Measurements from ENCODE around the gene RNF213. TPM values are rescaled to one million over a fixed set of nuclear protein-coding genes. Genes with fewer than 3 reads are reported as not detected.
"Not testable (repeated sequence)": the region's sequence is repeated elsewhere in the genome, so short reads cannot be mapped to it uniquely, and the experiment has no call there.

The RNF213 gene
- polyA plus RNA-seq, 1 donor = 31.0 TPM

DNA sequence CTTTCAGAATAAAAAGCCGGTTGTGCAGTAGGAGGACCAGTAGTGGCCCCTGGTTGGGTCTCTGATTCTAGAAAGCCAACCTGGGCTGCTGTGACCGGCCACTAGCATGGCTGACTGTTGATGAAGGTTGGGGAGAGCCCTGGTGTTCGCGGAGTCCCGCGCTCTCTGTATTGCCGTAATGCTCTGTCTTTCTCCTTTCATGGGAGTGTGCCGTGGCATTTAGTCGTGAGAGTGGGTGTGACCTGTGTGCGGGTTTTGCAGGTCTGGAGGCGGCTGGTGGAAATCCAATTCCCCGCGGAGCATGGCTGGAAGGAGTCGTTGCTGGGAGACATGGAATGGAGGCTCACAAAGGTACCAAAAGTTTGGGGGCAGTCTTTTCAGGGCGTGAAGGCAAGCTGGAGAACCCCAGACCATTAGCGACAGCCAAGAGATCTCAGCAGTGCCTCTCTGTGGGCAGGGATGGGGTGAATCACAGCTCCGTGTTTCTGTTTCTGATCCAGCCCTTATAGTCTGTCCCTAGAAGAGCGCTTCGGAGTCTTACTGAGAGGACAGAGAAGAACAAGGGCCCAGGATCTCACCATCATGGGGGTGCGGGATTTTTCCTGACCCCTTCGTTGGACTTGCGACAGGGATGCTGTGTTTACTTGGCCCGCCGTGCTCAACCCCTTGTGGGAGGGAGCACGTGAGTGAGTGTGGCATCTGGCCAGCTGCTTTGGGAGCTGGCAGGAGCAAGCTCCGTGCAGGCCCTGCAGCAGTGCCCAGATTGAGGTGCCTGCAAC, 56.5 kb downstream of the RNF213 start:
- DNase-seq (ENCODE audit: low read depth) = no peak

DNA sequence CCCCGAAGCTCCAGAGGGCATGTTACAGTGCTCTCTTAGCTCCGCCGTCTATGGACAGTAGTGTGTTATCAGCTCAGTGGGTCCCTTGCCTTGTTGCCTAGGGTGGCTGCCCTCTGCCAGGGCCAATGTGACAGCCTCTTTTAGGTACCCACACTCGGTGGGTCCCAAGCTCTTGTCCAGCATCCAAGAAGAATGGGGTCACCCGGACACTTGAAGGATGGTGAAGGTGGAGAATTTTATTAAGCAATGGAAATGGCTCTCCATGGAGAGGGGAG, 57.0 kb downstream of the RNF213 start:
- no peak for DNase-seq (ENCODE audit: low read depth)

DNA sequence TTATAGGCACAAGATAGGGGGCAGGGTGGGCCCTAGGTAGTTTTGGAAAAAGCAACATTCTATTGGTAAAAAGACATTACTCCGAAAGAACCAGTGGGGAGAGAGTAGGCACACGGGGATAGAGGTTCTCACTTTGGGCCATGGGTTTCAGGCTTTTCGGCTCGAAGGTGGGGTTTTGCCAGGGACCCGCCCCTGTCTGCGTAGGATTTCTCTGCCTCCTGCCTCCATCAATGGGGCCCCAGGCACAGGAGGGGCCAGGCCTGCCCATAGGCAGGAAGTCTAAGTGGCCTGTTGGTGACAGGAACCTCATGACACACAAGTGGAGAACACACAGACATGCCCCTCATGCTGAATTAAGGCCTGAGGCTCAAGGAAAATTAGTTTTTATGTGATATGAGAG, 57.5 kb downstream of the RNF213 start:
- no peak for DNase-seq (ENCODE audit: low read depth)

DNA sequence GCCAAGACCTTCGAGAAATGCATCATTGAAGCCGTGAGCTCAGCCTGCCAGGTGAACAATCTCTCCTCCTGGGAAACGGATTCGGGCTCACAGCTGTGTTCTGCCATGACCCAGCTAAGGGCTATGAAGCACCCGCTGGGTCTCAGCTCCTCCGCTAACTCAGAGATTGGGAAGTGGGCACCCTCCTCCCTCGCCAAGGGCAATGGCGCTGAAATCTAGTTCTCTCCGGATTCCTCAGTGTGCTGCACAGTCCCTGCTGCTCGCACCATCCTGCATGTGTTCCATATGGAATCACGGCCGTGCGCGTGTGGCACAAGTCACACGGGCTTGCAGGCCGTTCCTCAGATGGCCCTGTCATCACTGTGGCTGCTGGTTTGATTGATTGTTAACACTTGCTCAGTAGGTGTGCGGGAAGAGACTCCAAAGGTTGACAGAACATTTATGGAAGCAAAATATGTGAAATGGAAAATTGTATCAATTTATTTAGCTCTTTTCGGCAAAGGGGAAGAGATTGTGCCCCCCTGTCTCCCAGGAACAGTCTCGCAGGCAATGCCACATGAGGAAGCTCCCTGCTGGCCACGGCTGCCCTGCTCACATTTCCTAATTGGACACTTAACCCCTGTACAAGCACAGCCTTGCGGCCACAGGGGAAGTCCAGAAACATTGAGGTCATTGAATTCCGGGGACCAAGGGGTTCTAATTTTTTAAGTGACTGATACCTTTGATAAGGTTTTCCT, 58.8 kb downstream of the RNF213 start:
- no peak for DNase-seq (ENCODE audit: low read depth)

DNA sequence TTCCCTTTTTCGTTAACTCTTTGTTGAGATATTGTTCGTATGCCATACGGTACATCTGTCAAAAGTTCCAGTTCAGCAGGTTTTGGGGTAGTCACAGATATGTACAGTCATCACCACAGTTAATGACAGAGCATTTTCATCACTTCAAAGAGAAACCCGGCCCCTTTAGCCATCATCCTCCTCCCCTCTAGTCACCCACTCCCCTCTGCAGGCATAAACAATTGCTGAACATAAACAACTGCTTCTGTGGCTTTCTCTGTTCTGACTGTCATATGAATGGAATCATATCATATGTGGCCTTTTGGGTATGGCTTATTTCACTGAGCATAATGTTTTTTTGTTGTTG, 59.3 kb downstream of the RNF213 start:
- no peak for DNase-seq (ENCODE audit: low read depth)

DNA sequence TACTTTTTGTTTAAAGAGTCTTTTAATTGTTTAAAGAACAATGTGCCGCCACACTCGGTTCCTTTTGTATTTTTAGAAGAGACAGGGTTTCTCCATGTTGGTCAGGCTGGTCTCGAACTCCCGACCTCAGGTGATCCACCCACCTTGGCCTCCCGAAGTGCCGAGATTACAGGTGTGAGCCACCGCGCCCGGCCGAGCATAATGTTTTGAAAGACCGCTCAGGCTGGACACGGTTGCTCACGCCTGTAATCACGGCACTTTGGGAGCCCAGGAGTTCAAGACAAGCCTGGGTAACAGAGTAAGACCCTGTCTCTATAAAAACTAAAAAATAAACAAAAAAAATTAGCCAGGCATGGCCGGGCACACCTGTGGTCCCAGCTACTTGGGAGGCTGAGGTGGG, 59.8 kb downstream of the RNF213 start:
- no peak for DNase-seq (ENCODE audit: low read depth)

DNA sequence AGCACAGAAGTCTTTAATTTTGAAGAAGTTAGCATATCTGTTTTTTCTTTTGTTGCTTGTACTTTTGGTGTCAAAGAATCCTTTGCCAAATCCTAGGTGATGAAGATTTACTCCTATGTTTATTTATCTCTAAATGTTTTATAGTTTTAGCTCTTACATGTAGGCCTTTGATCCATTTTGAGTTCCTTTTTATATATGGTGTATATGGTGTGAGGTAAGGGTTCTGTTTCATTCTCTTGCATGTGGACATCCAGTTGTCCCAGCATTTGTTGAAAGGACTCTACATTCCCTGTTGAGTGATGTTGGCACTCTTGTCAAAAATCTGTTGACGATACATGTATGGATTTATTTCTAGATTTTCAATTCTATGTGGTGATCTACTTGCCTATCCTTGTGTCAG, 62.2 kb downstream of the RNF213 start:
- no peak for DNase-seq (ENCODE audit: low read depth)

DNA sequence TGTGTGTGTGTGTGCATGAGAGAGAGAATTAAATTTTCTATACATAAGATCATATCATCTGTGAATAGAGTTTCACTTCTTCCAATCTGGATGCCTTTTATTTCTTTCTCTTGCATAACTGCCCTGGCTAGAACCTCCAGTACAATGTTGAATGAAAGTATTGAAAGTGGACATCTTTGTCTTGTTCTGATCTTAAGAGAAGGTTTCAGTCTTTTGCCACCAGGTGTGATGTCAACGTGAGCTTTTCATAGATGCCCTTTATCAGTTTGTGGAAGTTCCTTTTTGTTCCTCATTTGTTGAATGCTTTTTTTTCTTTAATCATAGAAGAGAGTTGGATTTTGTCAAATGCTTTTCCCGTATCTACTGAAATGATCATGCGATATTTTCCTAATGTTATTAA, 63.3 kb downstream of the RNF213 start:
- no peak for DNase-seq (ENCODE audit: low read depth)

DNA sequence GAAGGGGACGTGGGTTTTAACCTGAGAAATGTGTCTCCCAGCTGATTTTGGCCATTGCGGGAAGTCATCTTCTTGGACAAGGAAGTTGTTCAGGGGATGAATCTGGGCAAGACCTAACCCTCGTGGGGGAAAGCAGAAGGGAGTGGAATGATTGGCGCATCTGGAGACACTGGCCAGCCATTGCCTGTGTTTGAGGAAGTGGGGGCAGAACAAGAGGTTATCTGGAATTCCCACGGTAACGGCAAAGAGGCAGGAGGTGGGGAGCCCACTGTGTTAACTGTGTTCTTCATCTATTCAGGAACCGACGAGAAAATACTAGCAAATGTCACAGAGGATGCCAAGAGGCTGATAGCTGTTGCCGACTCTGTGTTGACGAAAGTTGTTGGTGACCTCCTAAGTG, 66.9 kb downstream of the RNF213 start:
- DNase-seq (ENCODE audit: low read depth) = no peak

DNA sequence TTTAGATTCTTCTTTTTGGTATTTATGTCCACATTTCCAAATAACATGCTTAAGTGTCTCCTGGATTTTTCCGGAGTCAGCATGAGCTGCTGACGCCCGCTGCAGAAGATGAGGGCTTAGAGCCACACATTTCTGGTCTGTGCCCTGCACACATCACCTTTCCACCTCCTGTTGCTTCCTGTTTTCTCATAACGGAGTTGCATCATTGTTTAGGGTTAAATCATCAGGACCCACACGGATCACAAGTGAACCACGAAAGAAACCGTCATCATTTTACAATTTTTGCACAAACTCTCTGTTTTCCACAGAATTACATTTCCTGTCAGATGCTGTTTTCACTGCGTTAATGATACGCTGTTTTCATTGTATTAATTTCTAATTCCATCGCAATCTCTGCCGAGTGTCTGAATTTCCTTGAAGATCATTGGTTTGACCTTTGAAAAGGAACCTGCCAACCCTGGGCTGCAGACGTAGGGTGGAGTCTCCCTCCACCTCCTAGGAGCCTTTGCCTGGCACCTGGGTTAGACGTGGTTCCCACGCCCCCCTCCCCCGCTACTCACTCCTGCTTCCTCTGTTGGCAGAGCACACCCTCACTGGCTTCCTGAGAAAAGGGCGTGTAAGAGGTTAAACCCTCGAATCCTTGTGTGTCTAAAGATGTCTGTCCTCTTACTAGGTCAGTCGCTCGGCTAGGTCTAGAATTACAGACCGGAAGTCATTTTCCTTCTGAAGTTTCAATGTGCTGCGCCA, 68.2 kb downstream of the RNF213 start:
- DNase-seq (ENCODE audit: low read depth) = no peak

DNA sequence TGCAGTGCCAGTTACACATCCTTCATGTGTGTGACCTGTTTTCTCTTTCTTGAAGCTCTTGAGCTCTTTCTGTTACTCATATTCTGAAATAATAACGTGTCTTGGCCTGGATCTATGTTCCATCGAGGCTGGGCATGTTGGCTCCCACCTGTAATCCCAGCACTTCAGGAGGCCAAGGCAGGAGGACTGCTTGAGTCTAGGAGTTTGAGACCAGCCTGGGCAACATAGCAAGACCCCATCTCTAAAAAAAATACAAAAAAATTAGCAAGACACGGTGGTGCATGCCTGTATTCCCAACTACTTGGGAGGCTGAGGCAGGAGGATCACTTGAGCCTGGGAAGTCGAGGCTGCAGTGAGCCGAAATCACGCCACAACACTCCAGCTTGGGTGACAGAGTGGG, 68.8 kb downstream of the RNF213 start:
- DNase-seq (ENCODE audit: low read depth) = not testable (repeated sequence)

DNA sequence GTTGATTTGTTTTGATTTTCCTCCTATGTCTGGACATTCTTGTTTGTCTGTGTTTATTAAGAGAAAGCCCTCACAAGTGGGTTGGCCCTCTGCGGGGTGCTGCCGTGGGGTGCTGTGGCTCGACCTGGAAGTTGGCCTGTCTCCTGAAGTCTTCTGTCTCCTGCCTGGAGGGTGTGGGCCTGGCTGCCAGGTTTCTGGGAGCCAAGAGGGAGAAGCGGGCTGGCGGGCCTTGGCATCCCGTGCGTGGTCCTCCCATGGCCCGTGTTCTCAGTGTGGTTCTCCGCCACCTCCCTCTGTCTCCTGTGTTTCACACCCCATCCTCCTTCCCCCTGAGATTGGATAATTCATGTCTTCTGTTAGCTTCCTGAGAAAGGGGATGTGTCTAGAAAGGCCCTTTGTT, 69.6 kb downstream of the RNF213 start:
- no peak for DNase-seq (ENCODE audit: low read depth)

DNA sequence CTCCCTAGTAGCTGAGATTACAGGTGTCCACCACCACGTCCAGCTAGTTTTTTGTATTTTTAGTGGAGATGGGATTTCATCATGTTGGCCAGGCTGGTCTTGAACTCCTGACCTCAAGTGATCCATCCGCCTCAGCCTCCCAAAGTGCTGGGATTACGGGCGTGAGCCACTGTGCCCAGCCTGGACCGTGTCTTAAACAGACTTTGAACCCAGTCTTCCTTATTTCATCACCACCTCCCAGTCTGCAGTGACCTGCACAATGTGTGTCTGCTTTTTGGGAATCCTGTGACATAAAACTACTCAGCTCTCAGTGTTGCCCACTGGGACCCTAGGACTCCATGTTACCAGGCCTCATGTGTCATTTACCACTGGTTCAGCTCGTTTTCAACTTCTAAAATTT, 70.3 kb downstream of the RNF213 start:
- DNase-seq (ENCODE audit: low read depth) = not testable (repeated sequence)

DNA sequence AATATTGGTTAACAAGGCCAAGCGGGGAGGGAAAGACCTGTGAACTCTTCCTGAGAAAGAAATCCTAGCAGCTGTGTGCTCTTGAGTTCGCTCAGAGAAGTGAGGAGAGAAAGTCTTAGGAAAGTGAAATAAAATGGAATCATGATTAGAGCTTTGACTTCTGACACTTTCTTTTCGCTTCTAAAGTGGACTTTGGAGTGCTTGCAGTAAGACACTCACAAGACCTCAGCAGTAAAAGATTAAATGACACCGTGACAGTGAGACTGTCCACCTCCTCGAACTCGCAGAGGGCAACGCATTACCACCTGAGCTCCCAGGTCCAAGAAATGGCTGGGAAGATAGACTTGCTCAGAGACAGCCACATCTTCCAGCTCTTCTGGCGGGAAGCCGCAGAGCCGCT, 71.2 kb downstream of the RNF213 start:
- no peak for DNase-seq (ENCODE audit: low read depth)

DNA sequence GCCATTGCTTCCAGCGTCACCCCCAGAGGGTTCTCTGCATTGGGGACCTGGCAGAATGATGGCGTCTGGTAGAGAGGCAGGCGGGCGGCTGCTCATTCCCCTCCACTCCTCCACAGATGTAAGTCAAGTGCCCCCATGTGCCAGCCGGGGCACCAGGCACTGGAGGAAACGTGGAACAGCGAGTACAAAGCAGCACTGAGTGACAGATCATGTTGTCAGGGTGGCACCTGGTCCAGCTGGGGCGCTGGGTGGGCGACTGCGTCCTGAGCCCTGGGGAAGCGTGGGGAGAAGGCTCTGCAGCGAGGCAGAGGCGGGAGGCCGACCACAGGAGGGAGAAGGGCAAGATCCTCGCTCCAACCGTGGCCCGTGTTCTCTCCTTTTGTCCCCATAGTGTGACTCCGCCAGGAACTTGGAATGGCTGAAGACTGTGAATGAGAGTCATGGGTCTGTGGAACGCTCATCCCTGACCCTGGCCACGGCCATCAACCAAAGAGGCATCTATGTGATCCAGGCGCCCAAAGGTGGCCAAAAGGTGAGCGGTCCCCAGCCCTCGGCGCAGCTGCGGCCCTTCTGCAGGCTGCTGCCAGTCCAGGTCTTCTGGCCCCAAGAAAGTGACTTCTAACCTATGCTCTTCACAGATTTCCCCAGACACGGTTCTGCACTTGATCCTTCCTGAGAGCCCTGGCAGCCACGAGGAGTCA, 76.7 kb downstream of the RNF213 start:
- DNase-seq (ENCODE audit: low read depth) = no peak

DNA sequence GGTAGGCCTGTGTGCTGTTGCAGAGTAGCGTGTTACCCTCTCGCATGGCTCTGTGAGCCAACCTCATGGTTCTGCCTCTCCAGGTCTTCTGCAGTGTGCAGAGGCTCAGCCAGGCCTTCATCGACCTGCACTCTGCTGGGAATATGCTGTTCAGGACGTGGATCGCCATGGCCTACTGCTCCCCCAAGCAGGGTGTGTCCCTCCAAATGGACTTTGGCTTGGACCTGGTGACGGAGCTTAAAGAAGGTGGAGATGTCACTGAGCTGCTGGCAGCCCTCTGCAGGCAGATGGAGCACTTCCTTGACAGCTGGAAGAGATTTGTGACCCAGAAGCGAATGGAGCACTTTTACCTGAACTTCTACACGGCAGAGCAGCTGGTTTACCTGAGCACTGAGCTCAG, 78.5 kb downstream of the RNF213 start:
- DNase-seq (ENCODE audit: low read depth) = no peak

DNA sequence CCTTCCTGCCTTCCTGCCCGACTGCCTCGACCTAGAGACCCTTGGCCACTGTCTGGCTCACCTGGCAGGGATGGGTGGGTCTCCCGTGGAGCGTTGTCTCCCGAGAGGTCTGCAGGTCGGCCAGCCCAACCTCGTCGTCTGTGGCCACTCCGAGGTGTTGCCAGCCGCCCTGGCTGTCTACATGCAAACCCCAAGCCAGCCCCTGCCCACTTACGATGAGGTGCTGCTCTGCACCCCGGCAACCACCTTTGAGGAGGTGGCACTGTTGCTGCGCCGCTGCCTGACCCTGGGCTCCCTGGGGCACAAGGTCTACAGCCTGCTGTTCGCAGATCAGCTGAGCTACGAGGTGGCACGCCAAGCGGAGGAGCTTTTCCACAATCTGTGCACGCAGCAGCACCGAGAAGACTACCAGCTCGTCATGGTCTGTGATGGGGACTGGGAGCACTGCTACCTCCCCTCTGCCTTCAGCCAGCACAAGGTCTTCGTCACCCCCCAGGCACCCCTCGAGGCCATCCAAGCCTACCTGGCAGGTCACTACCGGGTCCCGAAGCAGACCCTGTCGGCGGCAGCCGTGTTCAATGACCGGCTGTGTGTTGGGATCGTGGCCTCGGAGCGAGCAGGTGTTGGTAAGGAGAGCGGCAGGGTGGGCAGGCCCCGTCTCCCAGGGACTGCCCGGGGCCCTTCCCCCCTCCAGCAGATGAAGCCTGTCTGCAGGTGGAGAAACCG, 79.2 kb downstream of the RNF213 start:
- no peak for DNase-seq (ENCODE audit: low read depth)

DNA sequence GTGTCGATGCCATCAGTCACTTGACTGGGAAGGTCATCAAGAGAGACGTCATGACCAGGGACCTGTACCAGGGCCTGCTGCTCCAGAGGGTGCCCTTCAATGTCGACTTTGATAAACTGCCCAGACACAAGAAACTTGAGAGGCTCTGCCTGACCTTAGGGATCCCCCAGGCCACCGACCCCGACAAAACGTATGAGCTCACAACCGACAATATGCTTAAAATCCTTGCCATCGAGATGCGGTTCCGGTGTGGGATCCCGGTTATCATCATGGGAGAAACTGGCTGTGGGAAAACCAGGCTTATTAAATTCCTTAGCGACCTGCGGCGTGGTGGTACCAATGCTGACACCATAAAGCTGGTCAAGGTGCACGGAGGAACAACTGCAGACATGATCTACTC, 84.7 kb downstream of the RNF213 start:
- DNase-seq (ENCODE audit: low read depth) = no peak

DNA sequence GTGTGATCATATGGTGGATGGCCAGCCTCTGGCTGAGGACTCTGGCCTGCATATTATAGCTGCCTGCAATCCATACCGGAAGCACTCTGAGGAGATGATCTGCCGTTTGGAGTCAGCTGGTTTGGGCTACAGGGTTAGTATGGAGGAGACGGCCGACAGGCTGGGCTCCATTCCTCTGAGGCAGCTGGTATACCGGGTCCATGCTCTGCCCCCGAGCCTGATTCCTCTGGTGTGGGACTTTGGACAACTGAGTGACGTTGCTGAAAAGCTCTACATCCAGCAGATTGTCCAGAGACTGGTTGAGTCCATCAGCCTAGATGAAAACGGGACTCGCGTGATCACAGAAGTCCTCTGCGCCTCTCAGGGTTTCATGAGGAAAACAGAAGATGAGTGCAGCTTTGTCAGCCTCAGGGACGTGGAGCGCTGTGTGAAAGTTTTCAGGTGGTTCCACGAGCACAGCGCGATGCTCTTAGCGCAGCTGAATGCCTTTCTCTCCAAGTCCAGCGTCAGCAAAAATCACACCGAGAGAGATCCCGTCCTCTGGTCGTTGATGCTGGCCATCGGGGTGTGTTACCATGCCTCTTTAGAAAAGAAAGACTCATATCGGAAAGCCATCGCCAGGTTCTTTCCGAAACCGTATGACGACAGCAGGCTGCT, 85.3 kb downstream of the RNF213 start:
- no peak for DNase-seq (ENCODE audit: low read depth)

DNA sequence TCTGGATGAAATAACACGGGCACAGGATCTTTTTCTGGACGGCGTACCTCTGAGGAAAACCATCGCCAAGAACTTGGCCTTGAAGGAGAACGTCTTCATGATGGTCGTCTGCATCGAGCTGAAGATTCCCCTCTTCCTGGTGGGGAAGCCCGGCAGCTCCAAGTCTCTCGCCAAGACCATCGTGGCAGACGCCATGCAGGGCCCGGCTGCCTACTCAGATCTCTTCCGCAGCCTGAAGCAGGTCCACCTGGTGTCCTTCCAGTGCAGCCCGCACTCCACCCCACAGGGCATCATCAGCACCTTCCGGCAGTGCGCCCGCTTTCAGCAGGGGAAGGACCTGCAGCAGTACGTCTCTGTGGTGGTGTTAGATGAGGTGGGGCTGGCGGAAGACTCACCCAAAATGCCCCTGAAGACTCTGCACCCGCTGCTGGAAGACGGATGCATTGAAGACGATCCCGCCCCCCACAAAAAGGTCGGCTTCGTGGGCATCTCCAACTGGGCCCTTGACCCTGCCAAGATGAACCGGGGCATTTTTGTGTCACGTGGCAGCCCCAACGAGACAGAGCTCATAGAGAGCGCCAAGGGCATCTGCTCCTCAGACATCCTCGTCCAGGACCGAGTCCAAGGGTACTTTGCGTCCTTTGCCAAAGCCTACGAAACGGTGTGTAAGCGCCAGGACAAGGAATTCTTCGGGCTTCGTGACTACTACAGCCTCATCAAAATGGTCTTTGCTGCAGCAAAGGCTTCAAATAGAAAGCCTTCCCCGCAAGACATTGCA, 86.0 kb downstream of the RNF213 start:
- no peak for DNase-seq (ENCODE audit: low read depth)

Data from forelimb muscle (tissue), 1 donor.